Measurements from ENCODE around the gene CPXM1.
"Not testable (repeated sequence)": the region's sequence is repeated elsewhere in the genome, so short reads cannot be mapped to it uniquely, and the experiment has no call there.

Gene CPXM1

DNA sequence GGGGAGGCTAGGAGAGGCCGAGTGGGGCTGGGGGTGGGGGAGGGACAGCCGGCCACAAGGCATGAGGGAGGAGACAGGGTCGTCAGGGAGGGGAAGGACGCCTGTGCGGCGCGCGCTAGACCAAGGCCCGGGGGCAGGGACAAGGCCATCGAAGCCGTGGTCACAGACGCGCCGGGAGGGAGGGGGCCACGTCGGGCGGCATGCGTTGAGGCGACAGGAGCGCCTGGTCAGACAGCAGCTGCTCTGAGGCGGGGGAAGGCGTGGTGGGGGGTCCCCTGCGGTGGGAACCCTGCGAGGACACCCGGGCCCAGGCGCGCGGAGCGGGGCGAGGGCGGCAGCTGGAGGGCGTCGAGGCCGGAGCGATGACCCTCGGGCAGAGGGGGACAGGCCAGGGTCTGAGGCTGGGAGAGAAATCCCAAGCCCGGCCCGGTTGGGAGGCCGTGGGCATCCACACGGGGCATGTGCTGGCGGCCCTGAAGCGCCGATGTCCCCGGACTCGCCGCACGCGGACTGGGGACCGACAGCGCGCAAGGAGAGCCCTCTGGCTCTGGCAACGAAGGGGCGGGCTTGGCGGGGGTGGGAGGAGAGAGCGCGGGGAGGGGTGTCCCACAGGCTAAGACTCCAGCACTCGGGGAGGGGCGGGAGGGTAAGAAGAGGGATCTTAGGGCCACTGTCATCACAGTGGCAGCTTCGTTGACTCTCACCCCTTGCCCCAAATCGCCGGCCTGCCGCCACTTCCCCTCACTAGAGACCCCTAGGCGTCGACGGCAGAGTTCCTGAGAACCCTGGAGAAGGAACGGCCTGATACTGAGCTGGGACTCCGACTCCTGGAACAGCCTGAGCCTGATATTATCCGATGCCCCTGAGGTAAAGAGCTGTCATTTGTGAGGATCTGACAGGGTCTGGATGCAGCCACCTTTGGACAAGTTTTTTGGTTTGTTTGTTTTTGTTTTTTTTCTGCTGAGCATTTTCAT lies 20.8 kb upstream of the CPXM1 start:
- no peak for DNase-seq

DNA sequence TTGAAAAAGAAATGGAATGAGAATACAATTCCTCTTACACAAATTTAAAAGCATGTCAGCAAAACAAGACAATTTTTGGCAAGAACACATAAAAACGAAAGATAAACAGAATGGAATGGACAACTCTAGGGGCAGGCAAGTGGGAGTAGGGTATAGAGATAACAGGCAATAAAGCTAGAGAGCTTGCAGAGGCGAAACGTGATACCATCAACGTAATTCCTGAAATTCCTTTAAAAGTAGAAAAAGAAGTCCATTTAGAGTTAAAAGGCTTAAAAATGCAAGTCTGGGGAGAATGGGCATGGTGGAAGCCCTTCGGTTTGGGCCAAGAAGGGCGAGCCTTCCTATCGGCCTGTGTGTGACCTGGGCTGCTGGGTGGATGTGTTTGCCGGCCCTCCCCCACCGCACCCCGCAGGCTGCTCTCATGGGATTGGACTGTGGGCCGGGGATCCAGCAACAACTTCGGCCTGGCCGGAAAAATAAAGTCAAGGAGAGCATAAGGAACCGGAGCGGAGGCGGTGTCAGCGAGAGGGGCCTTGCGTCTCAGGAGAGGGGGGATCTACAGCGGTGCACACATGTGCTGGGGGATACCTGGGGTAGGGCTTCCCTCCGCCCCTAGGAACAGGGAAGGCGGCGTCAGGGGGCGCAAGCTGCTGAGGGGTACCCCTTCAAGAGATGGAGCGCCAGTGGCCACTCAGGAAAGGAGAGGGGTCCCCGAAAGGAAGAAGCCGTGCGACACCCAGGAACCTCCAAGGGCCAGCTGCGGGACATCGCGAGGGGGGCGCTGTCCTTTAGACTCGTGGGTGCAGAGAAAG lies 19.9 kb upstream of the CPXM1 start:
- peak; percentile 14 for DNase-seq

DNA sequence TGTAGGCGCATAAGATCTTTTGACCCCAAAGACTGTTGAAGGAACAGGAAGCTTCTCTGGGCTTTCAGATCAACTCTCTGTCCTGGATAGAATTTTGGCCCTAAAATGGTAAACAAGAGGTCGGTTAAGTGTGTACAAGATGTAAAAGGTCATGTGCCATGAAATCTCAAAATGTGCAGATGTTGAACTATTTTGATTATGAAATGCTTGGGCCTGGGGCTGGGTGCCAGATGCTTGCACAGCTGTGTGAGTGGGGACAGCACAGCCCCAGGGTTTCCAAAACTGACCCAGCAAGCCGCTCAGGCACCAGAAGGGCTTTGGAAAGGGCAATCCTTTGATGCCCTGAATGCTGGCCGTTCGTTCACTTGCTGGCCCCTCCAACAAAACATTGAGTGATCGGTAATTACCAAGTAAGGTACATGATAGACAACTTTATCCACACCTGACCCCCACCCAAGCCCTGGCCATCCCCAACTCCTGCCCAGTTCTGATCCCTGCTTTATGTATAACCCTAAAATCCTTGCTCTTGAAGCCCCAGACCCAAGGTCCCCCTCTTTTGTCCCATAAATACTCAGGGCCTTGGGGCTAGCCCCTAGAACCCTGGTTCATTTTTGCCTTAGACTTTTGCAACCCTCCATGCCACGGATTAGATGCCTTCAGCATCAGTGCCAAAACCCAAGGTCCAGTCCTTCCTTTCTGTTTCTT lies 17.6 kb upstream of the CPXM1 start:
- no peak for DNase-seq

DNA sequence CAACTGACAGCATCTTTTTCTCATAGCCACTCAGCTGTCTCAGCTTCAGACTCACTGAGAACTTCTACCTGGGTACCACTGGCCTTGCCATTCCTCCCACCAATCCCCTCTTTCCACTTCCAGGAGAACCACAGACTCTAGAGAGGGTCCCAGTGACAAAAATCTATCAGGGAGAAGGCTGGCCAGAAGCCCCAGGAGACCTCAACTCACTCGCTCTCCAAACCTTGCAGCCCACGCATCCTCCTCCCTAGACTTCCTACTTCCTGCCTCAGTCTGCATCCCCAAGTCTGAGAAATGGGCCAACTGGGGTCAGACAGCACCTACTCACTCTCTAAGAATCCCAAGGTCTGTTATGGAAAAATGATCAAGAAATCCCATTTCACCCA lies 16.9 kb upstream of the CPXM1 start:
- no peak for DNase-seq

DNA sequence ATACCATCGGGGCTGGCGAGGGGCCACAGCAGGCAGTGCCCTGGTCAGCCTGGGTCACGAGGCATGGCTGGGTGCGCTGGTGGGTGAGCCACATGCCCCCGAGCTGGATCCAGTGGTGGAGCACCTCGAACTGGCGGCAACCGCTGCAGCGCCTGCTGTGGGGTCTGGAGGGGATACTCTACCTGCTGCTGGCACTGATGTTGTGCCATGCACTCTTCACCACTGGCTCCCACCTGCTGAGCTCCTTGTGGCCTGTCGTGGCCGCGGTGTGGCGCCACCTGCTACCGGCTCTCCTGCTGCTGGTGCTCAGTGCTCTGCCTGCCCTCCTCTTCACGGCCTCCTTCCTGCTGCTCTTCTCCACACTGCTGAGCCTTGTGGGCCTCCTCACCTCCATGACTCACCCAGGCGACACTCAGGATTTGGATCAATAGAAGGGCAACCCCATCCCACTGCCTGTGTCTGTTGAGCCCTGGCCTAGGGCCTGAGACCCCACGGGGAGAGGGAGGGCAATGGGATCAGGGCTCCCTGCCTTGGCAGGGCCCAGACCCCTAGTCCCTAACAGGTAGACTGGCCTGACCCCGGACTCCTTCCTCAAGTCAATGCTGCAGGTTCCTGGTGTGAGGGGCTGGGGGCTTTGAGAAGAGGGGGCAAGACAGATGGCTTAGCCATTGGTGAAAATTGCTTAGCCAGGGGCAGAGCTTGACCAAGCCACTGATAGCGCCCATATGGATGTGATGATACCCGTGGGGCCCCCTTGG lies 16.3 kb upstream of the CPXM1 start:
- no peak for DNase-seq

DNA sequence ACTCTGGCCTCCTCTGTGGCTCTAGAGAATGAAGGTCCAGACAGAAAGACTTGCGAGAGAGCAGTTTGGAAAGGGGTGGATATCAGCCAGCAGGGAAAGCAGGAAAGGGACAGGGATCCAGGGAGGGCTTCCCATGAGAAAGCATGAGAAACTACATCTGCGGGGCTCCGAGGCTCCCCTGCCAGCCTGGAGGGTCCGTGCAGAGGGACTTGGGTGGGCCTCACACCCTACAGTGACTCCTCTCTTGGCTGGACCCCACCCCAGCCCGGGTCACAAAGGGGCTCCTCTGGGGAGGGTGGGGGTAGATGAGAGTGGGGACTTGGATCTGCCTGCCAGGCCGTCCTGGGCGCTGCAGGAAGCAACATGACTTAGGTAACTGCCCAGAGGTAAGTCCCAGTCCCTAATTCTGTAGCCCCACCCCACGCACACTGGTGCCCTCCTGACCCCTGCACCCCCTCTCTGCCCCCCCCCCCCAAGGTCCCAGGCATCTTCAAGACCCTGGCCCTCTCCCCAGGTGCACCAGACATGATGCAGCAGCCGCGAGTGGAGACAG lies 15.7 kb upstream of the CPXM1 start, which contains the start of gene TMEM239:
Gene TMEM239, plus strand, starts transcription at position 335 of the 553 bp plus-strand sequence. Its CDS starts 191 bp downstream, at position 526.
- DNase-seq, result no peak

DNA sequence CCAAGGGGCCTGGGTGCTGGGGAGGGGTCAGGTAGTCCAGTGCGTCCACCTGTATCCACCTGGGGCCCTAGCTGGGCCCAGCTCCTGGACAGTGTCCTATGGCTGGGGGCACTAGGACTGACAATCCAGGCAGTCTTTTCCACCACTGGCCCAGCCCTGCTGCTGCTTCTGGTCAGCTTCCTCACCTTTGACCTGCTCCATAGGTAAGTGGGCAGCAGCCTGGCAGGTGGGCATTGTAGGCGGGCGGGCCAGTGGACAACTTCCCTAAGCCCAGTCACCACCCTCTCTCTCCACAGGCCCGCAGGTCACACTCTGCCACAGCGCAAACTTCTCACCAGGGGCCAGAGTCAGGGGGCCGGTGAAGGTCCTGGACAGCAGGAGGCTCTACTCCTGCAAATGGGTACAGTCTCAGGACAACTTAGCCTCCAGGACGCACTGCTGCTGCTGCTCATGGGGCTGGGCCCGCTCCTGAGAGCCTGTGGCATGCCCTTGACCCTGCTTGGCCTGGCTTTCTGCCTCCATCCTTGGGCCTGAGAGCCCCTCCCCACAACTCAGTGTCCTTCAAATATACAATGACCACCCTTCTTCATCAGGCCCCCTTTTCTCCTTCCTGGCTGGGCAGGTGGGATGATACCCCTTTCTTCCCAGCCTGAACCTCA lies 14.9 kb upstream of the CPXM1 start:
- DNase-seq, result no peak

DNA sequence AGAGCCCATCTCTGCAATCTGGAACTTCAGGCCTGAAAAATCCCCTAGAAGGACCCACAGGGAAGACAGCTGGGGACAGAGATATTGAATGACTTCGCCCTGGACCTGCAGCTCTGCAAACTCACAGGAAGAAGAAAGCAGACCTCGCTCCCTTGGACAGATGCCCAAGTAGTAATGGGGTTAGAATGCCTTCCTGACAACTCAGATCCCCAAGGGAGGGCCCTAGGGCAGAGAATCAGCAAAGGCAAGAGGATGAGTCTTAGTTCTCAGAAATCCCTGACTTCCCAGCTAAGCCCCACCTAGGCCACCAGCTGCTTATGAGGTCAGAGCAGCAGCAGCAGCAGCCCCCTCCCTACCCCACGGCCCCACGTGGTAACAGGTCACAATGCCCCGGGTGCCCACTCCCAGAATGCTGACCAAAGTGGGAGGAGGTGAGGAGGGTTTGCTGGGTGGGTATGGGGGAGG lies 14.2 kb upstream of the CPXM1 start, which contains the start of gene C20orf141:
Gene C20orf141, plus strand, starts transcription at position 401 of the 465 bp plus-strand sequence. CDS start 198 bp downstream, outside the sequence.
- DNase-seq, result no peak

DNA sequence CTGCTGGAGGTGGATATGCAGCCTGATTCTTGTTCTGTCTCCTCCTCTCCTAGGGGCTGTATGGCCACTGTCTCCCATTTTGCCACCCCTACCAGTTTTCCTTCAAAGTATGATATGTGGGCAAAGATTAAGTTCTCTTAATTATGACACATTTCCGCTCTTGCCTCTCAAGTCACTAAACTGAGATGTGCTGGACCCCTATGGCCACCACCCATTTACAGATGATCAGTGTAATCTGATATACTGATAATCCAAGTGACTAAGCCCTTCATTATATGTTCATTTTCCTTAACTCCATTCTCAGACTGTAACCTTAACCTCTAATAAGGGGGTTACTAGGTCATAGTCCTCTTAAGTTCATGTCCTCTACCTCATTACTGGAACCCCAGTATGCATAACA lies 13.6 kb upstream of the CPXM1 start:
- no peak for DNase-seq

DNA sequence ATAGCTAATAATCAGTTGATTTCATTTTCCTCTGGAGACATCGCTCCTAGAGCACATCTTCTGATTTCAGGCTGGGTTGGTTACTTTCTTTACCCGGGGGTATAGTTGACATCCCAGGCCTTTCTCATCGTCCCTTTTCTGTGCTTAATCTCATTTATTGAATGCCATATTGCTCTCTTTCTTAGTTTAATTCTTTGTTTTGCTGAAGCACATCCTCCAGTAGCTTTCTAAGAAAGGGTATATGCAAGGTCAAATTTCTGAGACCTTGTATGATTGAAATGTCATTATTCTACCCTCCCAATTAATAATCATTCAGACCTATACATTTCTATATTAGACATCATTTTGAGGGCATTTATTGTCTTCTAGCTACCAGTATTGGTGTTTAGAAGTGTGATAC lies 11.8 kb upstream of the CPXM1 start:
- DNase-seq, result no peak

DNA sequence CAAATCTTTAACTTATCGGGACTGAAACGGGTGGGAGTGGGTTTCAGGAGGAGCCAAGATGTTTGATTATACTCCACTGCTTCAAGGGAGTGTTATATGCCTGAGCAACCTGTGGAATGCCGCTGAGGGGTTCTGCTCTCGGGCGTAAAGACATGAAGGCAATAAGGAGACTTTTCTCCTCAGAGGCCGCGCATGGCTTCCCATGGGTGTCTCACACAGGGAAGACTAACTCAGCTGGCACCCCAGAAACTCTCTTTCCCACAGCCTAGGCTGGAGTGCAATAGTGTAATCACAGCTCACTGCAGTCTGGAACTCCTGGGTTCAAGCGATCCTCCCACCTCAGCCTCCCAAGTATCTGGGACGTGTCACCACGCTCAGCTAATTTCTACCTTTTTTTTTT lies 9.3 kb upstream of the CPXM1 start:
- DNase-seq, result no peak

DNA sequence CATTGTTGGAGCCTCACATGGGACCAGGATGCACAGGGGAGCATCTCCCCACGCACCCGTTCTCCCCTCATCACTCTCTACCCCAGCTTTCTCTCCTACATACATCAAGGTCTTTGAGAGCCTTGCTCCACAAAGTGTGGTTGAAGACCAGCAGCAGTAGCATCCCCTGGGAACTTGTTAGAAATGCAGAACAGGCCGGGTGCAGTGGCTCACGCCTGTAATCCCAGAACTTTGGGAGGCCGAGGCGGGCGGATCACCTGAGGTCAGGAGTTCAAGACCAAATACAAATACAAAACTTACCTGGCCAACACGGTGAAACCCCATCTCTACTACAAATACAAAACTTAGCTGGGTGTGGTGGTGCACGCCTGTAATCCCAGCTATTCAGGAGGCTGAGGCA lies 7.5 kb upstream of the CPXM1 start:
- DNase-seq, result not testable (repeated sequence)

DNA sequence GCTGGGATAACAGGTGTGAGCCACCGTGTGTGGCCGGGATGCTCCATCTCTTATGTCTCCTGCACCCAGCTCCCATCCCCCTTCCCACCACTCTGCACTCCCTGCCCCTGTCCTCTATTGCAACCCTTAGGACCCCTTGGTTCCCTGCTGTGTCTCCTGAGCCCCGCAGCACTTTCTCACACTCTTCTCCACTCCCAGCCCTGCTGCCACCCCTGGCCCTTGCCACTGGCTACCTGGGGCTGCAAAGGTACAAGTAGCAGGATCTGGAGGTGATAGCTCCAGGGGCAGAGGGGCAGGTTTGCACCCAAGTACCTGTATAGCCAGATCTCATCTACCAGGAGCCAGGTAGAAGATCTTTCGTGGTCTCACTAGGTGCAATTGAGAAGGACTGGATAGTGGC lies 6.6 kb upstream of the CPXM1 start:
- DNase-seq, result no peak

DNA sequence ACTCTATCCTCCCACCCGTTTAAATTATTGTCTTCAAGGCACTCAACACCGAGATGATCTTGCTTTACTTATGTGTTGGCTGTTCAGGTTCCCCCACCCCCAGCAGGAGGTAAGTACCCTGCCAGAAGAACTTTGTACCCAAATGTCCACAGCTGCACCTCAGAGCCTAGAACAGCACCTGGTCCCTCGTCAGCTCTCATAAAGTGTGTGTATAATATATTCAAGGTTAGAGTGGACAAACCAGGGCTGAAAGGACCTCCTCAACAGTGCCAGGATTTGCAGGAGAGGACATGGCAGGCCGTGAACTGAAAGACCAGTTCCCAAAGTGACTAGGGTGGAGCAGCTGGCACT lies 5.9 kb upstream of the CPXM1 start:
- no peak for DNase-seq

DNA sequence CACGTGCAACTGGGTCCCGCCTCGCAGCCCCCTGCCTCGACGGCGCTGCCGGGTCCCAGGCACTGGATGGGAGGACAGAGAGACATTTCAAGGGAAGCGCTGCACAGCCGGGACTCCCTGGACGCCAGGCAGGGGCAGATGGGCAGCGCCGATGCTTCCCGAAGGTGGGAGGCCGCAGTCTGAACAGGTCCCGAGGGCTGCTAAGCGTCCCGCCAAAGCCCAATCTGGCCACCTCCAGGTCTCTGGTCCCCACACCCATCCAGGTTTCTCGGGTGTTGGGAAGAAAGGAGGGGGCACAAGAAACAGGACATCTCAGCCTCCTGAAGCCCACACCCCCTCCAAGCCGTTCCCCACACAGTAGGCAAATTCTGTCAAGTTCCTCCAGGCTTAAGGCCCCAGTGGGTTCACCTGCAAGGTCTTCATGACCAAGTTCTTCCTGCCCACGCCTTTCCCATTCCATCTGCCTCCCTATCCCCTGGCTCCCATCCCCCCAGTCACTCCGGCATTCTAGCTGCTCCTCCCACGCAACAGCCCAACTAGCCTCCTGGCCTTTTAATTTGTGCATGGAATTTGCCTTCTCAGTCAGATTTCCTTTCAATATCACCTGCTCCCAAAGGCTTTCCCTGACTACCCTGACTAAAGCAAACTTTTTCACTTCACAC lies 5.4 kb upstream of the CPXM1 start:
- no peak for DNase-seq

DNA sequence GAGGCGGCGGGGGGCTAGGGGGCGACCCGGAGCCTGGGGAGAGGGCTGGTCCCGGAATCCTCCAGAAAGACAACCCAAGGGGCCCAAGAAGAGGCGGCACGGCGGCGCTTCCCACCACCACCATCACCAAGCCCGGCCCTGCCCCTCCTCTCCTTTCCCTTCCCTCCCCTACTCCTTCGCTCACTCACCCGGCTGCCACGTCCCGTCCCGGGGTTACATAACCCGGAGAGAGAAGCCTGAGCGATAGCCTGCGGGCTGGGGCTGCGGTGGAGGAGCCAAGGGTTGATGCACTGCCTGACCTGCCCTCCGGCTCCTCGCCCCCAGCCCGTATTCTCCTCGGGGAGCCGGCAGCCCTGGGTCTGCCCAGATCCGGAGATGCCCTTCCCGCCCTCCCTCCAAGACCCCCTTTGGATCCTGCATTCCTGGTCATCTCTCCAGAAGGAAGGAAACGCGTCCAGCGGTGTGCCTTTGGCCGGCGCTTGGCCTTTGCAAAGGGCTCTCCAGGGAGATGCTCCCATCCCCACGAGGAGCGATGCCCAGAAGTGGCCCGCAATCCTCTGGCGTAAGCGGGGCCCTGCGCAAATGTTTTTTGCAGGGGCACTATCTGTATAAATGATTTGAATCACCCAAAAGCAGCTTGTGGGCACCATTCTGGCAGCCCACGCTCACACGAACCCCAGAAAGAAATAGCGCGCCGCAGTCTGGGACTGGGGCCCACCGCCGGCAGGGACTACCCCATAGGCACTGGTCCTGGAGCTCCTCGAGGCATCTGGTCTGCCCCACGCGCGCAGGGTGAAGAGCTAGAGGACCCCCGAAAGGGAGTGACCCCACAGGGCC lies 4.6 kb upstream of the CPXM1 start:
- DNase-seq, result no peak

DNA sequence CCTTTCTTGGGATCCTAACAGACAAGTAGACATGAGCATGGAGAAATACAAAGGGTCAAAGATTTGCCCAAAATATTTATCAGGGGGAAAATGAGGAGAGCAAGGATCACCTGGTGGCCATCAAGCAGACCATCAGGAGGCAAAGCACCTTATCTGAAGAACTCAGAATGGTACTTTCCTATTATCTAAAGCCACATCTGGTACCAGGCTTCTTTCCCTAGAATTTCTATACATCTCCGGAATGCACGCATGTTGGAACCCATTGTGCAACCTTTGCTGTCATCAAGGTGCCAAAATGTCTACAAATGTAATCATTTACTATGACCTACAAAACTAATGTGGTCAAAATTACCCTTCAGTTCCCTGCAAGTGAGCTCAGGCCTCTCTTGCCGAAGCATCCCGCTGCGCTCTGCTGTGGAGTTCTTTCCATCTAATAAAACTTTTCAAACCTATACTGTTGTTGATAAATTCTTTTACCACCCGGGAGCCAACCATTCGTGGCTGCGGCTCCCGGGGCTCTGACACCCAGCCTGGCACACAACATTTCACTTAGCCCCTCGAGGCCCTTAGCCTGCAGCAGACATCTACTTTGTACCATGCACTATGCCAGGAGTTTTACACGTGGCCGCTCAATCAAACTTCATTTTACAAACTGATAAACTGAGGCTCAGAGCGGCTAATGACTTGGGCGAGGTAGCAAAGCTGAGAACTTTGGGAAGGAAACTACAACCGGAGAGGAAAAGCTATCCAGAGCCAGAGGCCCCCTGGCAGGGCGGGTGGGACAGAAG lies 3.8 kb upstream of the CPXM1 start:
- no peak for DNase-seq

DNA sequence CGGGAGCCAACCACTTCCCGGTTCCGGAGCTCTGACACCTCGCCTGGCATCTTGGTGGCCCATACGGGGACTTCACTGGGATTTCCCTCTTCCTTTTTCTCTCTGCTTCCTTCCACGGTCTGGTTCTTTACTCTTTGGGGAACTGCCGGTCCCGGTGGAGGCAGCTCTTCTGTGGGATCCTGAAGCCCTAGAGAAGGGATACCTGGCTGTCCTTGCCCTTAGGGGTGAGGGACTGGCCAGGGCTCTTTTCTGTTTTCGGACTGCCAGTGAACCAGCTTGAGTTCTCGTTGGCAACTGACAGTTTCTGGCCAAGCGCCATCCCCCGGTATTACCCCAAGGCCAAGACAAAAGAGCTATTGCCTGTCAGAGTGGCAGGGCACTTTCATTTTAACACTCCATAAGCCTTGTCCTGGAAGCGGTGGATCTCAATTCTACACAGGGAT lies 880 bp upstream of the CPXM1 start:
- DNase-seq, result no peak

Data from activated effector memory CD4-positive, alpha-beta T cell treated with anti-CD3 and anti-CD28 coated beads, Interleukin-2, amount 50 U/mL, for 16 hours (primary cell).